ENCODE results near the gene ASPN.

GRCh38 chr9:92529124-92529523 lies 46.8 kb upstream of the ASPN start:
- TF ChIP-seq ZNF350 (tag by site-specific recombination; IDR thresholded peaks at IDR 0.05) (no peak), CTCF (tag by site-specific recombination; IDR thresholded peaks at IDR 0.05) (no peak), SCRT1 (tag by site-specific recombination; IDR thresholded peaks at IDR 0.05; ENCODE audit: borderline replicate concordance) (no peak), ZBTB7A (tag by site-specific recombination; IDR thresholded peaks at IDR 0.05; ENCODE audit: low read depth) (no peak), ZNF274 (IDR thresholded peaks at IDR 0.05; ENCODE audit: low read length) (no peak), ZNF274 (tag by site-specific recombination; IDR thresholded peaks at IDR 0.05; ENCODE audit: borderline replicate concordance) (no peak), OSR2 (tag by site-specific recombination; IDR thresholded peaks at IDR 0.05) (no peak), ZNF174 (tag by site-specific recombination; IDR thresholded peaks at IDR 0.05) (no peak), ZBTB21 (tag by site-specific recombination; IDR thresholded peaks at IDR 0.05) (no peak), ZNF645 (tag by site-specific recombination; IDR thresholded peaks at IDR 0.05) (no peak)
